HT1080 (cell line): ENCODE measurements around the gene PILRB. TPM values are rescaled to one million over a fixed set of nuclear protein-coding genes. Genes with fewer than 3 reads are reported as not detected.
"Not testable (repeated sequence)": the region's sequence is repeated elsewhere in the genome, so short reads cannot be mapped to it uniquely, and the experiment has no call there.

Experiments
- DNase-seq: peaks from one replicate; pipeline ENCODE4 v3.0.0-alpha.2; 2015; ENCODE audit warnings: low read depth
- total RNA-seq: library from RNA; depleted of rRNA; stranded (reverse); fragments of >200 nt; shearing (Covaris generic); gene quantifications from 2 replicates; pipeline ENCODE4 v1.2.3, GENCODE V29; 2014

Gene PILRB
- total RNA-seq, 1 experiment from 2014 or later, result 21.5 TPM

- no peak for DNase-seq
Measured at GRCh38 chr7:100353685-100354330, 4.1 kb upstream of the PILRB start.

- DNase-seq, result no peak
Measured at GRCh38 chr7:100356416-100357068, 1.4 kb upstream of the PILRB start.

GRCh38 chr7:100357131-100357561, 771 bp upstream of the PILRB start:
- no peak for DNase-seq

DNA sequence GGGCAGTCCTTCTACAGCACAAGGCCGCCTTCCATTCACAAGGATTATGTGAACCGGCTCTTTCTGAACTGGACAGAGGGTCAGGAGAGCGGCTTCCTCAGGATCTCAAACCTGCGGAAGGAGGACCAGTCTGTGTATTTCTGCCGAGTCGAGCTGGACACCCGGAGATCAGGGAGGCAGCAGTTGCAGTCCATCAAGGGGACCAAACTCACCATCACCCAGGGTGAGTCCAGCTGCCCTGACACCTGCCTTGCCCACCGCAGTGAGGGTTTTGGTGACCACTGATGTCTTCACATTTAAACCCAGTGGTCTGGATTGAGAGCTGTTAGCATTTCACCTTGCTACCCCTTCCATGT, 918 bp downstream of the PILRB start:
- DNase-seq, result no peak

DNA sequence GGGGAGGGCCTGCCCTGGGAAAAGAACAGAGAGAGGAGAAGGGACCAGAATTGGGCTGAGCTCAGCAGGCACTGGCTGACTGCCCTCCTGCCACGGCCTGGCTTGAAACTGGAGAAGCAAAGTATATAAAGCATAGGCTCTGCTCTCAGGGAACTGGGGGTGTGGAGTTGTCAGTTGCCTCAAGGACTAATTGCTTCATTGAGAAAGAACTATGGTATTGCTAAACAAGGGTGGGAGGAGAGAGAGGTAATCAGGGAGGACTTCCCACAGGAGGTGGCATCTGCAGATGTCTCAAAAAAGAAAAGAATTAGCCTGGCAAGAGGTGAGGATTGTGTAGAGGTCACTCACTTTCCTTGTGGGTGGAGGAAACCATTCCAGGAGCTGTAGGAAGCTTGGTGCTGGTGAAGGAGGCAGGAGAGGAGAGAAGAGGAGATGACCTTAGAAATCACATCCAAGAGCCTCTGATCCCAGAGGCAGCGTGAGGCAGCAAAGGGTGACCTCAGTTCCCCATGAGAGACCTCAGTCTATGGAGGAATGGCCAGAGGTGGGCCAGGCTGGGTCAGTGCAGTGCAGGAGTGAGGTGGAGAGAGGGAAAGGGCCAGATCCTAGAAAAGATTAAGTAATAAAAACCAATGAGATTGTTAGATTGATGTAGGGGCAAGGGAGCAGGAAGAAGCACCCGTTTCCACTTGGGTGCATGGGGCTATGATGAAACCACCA, 2.4 kb downstream of the PILRB start:
- DNase-seq, result no peak

GRCh38 chr7:100363098-100363497, 5.2 kb downstream of the PILRB start:
- DNase-seq, result no peak

DNA sequence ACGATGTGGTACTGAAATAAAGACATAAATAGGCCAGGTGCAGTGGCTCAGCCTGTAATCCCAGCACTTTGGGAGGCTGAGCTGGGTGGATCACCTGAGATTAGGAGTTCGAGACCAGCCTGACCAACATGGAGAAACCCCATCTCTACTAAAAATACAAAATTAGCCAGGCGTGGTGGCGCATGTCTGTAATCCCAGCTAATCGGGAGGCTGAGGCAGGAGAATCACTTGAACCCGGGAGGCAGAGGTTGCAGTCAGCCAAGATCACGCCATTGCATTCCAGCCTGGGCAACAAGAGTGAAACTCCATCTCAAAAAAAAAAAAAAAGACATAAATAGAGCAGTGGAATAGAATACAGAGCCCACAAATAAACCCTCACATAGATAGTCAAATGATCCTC, 5.9 kb downstream of the PILRB start:
- DNase-seq, result not testable (repeated sequence)

GRCh38 chr7:100364480-100364879, 6.6 kb downstream of the PILRB start:
- no peak for DNase-seq

DNA sequence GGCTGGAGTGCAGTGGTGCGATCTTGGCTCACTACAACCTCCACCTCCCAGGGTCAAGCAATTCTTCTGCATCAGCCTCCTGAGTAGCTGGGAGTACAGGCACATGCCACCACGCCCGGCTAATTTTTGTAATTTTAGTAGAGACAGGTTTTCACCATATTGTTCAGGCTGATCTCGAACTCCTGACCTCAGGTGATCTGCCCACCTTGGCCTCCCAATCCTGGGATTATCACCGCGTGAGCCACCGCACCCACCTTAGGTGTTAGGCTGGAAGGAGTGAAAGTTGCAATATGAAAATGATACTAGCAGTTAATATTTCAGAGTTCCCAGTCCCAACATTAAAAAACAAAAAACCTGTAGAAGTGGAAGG, 8.1 kb downstream of the PILRB start:
- not testable (repeated sequence) for DNase-seq

DNA sequence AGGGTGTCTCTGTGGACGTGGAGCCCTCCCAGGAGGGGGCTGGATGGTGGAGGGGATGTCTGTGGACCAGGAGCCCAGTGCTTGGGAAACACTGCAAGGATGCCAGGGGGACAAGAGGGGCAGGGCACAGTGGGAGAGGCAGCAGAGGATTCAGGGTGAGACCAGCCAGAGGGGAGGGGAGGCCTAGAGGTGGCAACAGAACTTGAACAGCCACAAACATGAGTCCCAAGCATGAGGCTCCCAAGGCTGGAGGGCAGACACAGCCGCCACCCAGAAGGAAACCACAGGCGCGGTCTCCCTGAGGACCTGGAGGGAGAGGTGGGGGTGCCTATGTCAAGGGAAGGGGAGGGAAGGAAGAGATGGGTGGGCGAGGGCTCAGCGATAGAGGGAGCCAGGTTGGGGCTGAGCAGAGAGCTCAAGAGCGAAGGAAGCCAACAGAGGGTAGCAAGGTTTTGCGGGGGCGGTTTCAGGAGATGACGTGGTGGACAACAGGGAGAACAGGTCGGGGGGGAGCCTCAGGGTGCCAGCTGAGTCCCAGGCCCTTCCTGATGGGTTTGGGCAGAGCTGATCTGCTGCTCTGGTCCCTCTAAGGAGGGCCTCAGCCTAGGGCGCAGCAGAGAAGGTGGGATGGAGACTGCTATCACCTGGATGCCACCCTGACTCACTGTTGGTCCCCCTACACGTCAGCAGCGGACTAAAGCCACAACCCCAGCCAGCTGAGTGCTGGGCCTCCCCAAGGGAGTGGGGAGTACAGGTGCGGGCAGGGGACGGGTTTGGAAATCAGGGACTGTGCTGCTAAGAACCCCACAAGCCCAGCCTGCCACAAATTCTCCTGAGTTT, 8.7 kb downstream of the PILRB start:
- DNase-seq, result no peak

DNA sequence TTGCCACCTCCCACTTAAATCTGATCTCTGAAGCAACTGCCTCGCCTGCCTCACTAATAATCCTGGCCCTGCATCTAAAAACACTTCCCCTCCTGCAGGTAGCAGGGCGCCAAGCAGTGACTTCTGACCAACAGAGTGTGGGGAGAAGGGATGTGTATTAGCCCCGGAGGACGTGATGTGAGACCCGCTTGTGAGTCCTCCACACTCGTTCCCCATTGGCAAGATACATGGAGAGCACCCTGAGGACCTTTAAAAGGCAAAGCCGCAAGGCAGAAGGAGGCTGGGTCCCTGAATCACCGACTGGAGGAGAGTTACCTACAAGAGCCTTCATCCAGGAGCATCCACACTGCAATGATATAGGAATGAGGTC, 9.3 kb downstream of the PILRB start:
- DNase-seq, result no peak

DNA sequence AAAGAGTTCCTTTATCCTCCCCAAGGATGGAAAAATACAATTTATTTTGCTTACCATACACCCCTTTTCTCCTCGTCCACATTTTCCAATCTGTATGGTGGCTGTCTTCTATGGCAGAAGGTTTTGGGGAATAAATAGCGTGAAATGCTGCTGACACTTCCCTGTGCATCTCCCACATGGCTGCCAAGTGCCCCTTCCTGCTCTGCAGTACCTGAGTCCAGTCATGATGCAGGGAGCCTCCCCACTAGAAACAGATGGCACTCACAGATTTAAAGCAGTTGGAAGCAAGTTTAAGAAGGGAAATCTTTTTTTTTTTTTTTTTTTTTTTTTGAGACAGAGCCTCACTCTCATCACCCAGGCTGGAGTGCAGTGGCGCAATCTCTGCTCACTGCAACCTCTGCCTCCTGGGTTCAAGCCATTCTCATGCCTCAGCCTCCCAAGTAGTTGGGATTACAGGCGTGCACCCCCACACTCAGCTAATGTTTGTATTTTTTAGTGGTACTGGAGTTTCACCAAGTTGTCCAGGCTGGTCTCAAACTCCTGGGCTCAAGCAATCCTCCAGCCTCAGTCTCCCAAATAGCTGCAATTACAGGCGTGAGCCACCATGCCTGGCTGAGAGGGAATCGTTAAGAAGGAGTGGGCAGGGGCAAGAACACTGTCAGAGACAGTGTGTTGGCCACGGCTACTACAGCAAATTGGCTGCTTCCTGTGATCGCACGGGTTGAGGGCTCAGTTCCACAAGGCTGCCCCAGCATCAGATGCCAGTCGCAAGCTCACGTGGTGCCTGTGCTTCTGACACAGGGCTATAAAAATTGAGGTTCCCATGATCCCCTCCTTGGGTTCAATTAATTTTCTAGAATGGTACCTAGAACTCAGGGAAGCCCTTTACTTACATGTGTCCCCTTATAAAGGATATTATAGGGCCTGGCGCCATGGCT, 10.0 kb downstream of the PILRB start:
- no peak for DNase-seq

- no peak for DNase-seq
Measured at GRCh38 chr7:100369105-100369504, 11.2 kb downstream of the PILRB start.

DNA sequence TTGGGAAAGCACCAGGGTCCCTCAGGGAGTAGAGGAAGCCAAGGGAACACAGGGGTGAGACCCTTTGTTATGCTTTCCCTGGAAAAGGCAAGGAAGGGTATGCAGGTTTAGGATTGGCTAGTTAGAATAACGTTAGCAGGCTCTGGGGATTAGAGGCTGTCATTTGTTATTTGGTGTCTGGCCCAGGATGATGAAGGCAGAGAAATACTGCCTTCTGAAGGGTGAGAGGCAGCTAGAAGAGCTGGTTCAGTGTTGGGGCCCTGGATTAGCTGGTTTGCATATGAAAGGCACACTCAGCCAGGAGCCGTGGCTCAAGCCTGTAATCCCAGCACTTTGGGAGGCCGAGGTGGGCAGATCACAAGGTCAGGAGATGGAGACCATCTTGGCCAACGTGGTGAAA, 12.4 kb downstream of the PILRB start:
- DNase-seq, result no peak

GRCh38 chr7:100370746-100371145, 12.8 kb downstream of the PILRB start:
- DNase-seq, result no peak

- no peak for DNase-seq
Measured at GRCh38 chr7:100371561-100372171, 13.7 kb downstream of the PILRB start.

DNA sequence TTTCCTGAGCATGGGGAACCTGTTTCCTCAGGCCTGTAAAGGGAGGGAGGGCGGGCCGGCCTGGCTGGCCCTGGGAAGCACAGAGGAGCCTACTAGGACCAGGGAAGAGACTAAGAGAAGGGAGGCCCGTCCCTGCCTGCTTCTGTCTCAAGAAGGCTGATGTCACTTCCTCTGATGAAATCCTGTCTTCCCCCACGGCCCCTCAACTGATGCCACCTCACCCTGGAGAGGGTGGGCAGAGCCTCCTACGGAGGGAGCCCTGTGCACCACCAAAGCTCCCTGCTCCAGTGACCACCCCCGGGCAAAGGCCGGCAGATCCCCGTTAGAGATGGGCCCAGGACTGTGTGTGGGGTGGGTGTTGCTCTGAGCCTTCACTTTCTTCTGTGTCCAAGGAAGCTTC, 14.3 kb downstream of the PILRB start:
- DNase-seq, result peak; percentile 67

DNA sequence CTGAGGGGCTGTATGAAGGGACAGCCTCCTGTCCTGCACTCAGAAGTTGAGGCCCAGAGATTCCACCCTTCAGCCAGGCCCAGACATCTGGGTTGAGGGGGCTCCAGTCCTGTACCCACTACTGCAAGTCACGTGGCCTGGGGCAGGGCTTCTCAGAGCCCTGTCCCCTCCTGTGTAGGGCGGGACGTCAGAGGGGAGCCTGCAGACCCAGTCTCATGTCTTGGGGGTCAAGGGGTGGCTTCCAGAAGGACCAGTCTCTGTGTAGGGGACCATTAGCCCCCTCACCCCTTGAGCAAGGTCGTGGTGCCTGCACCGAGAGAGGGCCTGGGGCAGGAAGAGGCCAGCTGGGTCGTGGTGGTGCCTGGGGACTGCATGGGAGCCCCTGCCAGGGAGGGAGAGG, 14.8 kb downstream of the PILRB start:
- DNase-seq, result no peak

GRCh38 chr7:100373261-100373831, 15.4 kb downstream of the PILRB start, which contains the start of gene PILRA:
Gene PILRA (plus strand): TSS chr7:100373487. CDS start chr7:100373657, 170 bp downstream.
- no peak for DNase-seq
